IMR-90 (cell line): ENCODE results near the gene COG1. TPM values are rescaled to one million over a fixed set of nuclear protein-coding genes. Genes with fewer than 3 reads are reported as not detected.

Experiments
- ATAC-seq: fragments of 200-7000 bp; cut with Tn5 transposase; 2 replicates; pipeline ENCODE4 v1.9.1; 2020; ENCODE audit warnings: low read depth, mild to moderate bottlenecking, moderate library complexity
- BruUV-seq: library from RNA; stranded (reverse); fragments of 400-500 nt; replicated peaks from 2 replicates; lab custom pipeline; 2021; lab: Mats Ljungman, UMichigan
- CTCF ChIA-PET: fragments of 300-600 bp; formaldehyde crosslinking; extraction: SDS; loops from one replicate; lab custom pipeline; 2021; ENCODE audit warnings: antibody characterized with exemption; lab: Yijun Ruan, JAX
- POLR2A ChIA-PET: fragments of 300-600 bp; sonication (Branson Sonifier 250); formaldehyde crosslinking; loops from one replicate; lab custom pipeline; 2022; ENCODE audit warnings: antibody characterized with exemption; ENCODE audit not compliant: unreplicated experiment; lab: Charles Lee
- DNase-seq: peaks from one replicate; pipeline ENCODE4 v3.0.0; 2013
- H2AFZ ChIP-seq: replicated peaks from 2 replicates; pipeline ENCODE3; 2013; ENCODE audit warnings: low read length, mild to moderate bottlenecking; ENCODE audit not compliant: poor library complexity
- H2AK5ac ChIP-seq: 2 replicates; pipeline ENCODE4 v1.6.1; 2013; ENCODE audit warnings: low read depth, low read length, inconsistent platforms
- H2AK9ac ChIP-seq: replicated peaks from 2 replicates; pipeline ENCODE3; 2013; ENCODE audit warnings: mild to moderate bottlenecking, low read depth, low read length, moderate library complexity; ENCODE audit not compliant: poor library complexity
- H2BK120ac ChIP-seq: 2 replicates; pipeline ENCODE4 v1.6.1; 2013; ENCODE audit warnings: low read depth, low read length, inconsistent platforms
- H2BK15ac ChIP-seq: 3 replicates; pipeline ENCODE4 v1.6.1; 2013; ENCODE audit warnings: low read depth, low read length, inconsistent platforms
- H2BK20ac ChIP-seq: 2 replicates; pipeline ENCODE4 v1.6.1; 2013; ENCODE audit warnings: low read depth, mild to moderate bottlenecking, inconsistent platforms, low read length, moderate library complexity
- H2BK5ac ChIP-seq: 2 replicates; pipeline ENCODE4 v1.6.1; 2013; ENCODE audit warnings: mild to moderate bottlenecking, low read depth, low read length, inconsistent platforms; ENCODE audit not compliant: poor library complexity, severe bottlenecking
- H3K14ac ChIP-seq: replicated peaks from 2 replicates; pipeline ENCODE4 v1.6.1; 2013; ENCODE audit warnings: low read depth, low read length, inconsistent platforms
- H3K18ac ChIP-seq: 2 replicates; pipeline ENCODE4 v1.6.1; 2013; ENCODE audit warnings: low read depth, low read length, control low read depth
- H3K23ac ChIP-seq: 2 replicates; pipeline ENCODE4 v1.6.1; 2013; ENCODE audit warnings: low read depth, low read length, inconsistent platforms
- H3K27ac ChIP-seq: 2 replicates; pipeline ENCODE4 v1.5.1; 2013; ENCODE audit warnings: mild to moderate bottlenecking, control low read depth, low read length; ENCODE audit not compliant: insufficient read depth
- H3K27me3 ChIP-seq: 2 replicates; pipeline ENCODE4 v1.6.1; 2013; ENCODE audit warnings: low read length; ENCODE audit not compliant: control insufficient read depth, insufficient read depth
- H3K36me3 ChIP-seq: 2 replicates; pipeline ENCODE4 v1.6.1; 2013; ENCODE audit warnings: low read length, mixed read lengths; ENCODE audit not compliant: control insufficient read depth, insufficient read depth
- H3K4ac ChIP-seq: 2 replicates; pipeline ENCODE4 v1.6.1; 2013; ENCODE audit warnings: low read depth, low read length, inconsistent platforms
- H3K4me1 ChIP-seq: 2 replicates; pipeline ENCODE4 v1.6.1; 2013; ENCODE audit warnings: low read length, mixed read lengths; ENCODE audit not compliant: control insufficient read depth, insufficient read depth
- H3K4me2 ChIP-seq: 2 replicates; pipeline ENCODE4 v1.6.1; 2013; ENCODE audit warnings: low read depth, mild to moderate bottlenecking, control low read depth, low read length, moderate library complexity
- H3K4me3 ChIP-seq: 2 replicates; pipeline ENCODE4 v1.5.1; 2013; ENCODE audit warnings: low read depth, mild to moderate bottlenecking, control low read depth, low read length, moderate library complexity; ENCODE audit not compliant: insufficient read depth
- H3K56ac ChIP-seq: 2 replicates; pipeline ENCODE4 v1.6.1; 2013; ENCODE audit warnings: low read length, inconsistent platforms; ENCODE audit not compliant: insufficient read depth; ENCODE audit errors: extremely low read depth
- H3K79me1 ChIP-seq, 2 experiments: 2 replicates each; pipeline ENCODE4 v1.6.1; 2013; ENCODE audit warnings: low read length in 2 of 2, inconsistent platforms in 1 of 2, low read depth in 1 of 2
- H3K9ac ChIP-seq: 2 replicates; pipeline ENCODE4 v1.6.1; 2013; ENCODE audit warnings: low read depth, low read length, control low read depth
- H3K9me1 ChIP-seq: 2 replicates; pipeline ENCODE4 v1.6.1; 2013; ENCODE audit warnings: low read length, inconsistent platforms; ENCODE audit not compliant: insufficient read depth
- H3K9me3 ChIP-seq: 2 replicates; pipeline ENCODE4 v1.6.1; 2013; ENCODE audit warnings: low read length; ENCODE audit not compliant: control insufficient read depth, insufficient read depth
- H4K20me1 ChIP-seq: 2 replicates; pipeline ENCODE4 v1.6.1; 2013; ENCODE audit warnings: low read length, inconsistent platforms; ENCODE audit not compliant: insufficient read depth
- H4K5ac ChIP-seq: 2 replicates; pipeline ENCODE4 v1.6.1; 2013; ENCODE audit warnings: mild to moderate bottlenecking, low read depth, low read length, control low read depth
- H4K8ac ChIP-seq, 2 experiments: 2 replicates each; pipeline ENCODE4 v1.6.1; 2013; ENCODE audit warnings: low read depth in 2 of 2, low read length in 2 of 2, control low read depth in 1 of 2, inconsistent platforms in 1 of 2
- H4K91ac ChIP-seq: 2 replicates; pipeline ENCODE4 v1.6.1; 2013; ENCODE audit warnings: low read depth, low read length, inconsistent platforms; ENCODE audit not compliant: insufficient read depth
- BHLHE40 ChIP-seq: fragments of 150-350 bp; IDR thresholded peaks from 2 replicates; pipeline ENCODE4 v1.6.1; 2016; ENCODE audit warnings: mild to moderate bottlenecking, low read depth, low read length
- CEBPB ChIP-seq: IDR thresholded peaks from 2 replicates; pipeline ENCODE4 v1.6.1; 2012; ENCODE audit warnings: low read depth, low read length, improper control_type of control experiment
- CTCF ChIP-seq: conservative IDR thresholded peaks from 2 replicates; pipeline ENCODE4 v1.5.1; 2012; ENCODE audit warnings: mild to moderate bottlenecking, low read depth, low read length, improper control_type of control experiment
- ELK1 ChIP-seq: fragments of 150-350 bp; IDR thresholded peaks from 2 replicates; pipeline ENCODE4 v1.6.1; 2016; ENCODE audit warnings: low read depth, mild to moderate bottlenecking, low read length, moderate library complexity, borderline replicate concordance
- FOS ChIP-seq: fragments of 150-350 bp; IDR thresholded peaks from 2 replicates; pipeline ENCODE4 v1.6.1; 2016; ENCODE audit warnings: low read depth, low read length
- NFE2L2 ChIP-seq: fragments of 150-350 bp; IDR thresholded peaks from 2 replicates; pipeline ENCODE4 v1.6.1; 2016; ENCODE audit warnings: low read depth, mild to moderate bottlenecking, low read length
- POLR2A ChIP-seq: IDR thresholded peaks from 2 replicates; pipeline ENCODE4 v1.6.1; 2012; ENCODE audit warnings: mild to moderate bottlenecking, low read depth, low read length
- RAD21 ChIP-seq: IDR thresholded peaks from 2 replicates; pipeline ENCODE4 v1.6.1; 2012; ENCODE audit warnings: low read length, improper control_type of control experiment
- RCOR1 ChIP-seq: IDR thresholded peaks from 2 replicates; pipeline ENCODE4 v1.6.1; 2012; ENCODE audit warnings: mild to moderate bottlenecking, low read length, improper control_type of control experiment; ENCODE audit not compliant: insufficient replicate concordance
- RFX5 ChIP-seq: IDR thresholded peaks from 2 replicates; pipeline ENCODE4 v1.8.0; 2012; ENCODE audit warnings: low read depth, mild to moderate bottlenecking, low read length, moderate library complexity
- SMC3 ChIP-seq: fragments of 150-350 bp; IDR thresholded peaks from 2 replicates; pipeline ENCODE4 v1.6.1; 2016; ENCODE audit warnings: low read depth, mild to moderate bottlenecking, antibody characterized with exemption, low read length, moderate library complexity
- WGBS, 2 experiments: methylation state at CpG; one replicate each; pipeline versions ENCODE4 v1.1.5 to v1.1.7; 2013; ENCODE audit warnings: missing lambda C conversion rate in 2 of 2; ENCODE audit not compliant: insufficient read length in 1 of 2; ENCODE audit errors: extremely low coverage in 2 of 2; 5-methylcytosine and 5-hydroxymethylcytosine counted together
- dilution Hi-C: fragments of 300-500 bp; cut with HindIII; formaldehyde crosslinking; loops from one replicate; pipeline ENCODE4 v1.14.3; 2018; ENCODE audit warnings: low sequenced_read_pairs; ENCODE audit not compliant: unreplicated experiment
- in situ Hi-C: fragments of 300-500 bp; cut with MboI; formaldehyde crosslinking; loops from 3 replicates; pipeline ENCODE4 v1.14.3; 2019; ENCODE audit warnings: low sequenced_read_pairs, inconsistent platforms, mixed read lengths
- intact Hi-C: fragments of 100-400 bp; cut with micrococcal nuclease; formaldehyde crosslinking; loops from 2 replicates; pipeline ENCODE4 v1.10.0; 2022
- polyA plus RNA-seq, 3 experiments: library from polyadenylated mRNA; depleted of rRNA; stranded (reverse); fragments of >200 nt; gene quantifications; 2 replicates each; pipeline ENCODE4 v1.2.3, GENCODE V29; 2012; ENCODE audit warnings: low replicate concordance in 1 of 3
- total RNA-seq: library from RNA; depleted of rRNA; stranded (reverse); fragments of >200 nt; gene quantifications from 2 replicates; pipeline ENCODE4 v1.2.3, GENCODE V29; 2012

COG1 gene
- total and polyA plus RNA-seq, 2 of the 4 experiments (the other 2 are of a cell fraction) = 18.3 to 35.1 TPM

GRCh38 chr17:73189417-73190099 is 3.3 kb upstream of the COG1 start (continued):
- TF ChIP-seq RCOR1 = no peak

- no peak overlapping the region; the same call in 1 of the 2 replicates for H3K56ac ChIP-seq
- no peak overlapping the region for H2AK5ac ChIP-seq
- H4K8ac ChIP-seq = peak overlapping the region; percentile 11 to 92; a peak in 2 of 4 replicates
- ChIA-PET CTCF (interaction anchor here (0.6 to 2.4 kb wide), 9 partner anchors 9 to 467 kb away, joined by 3 to 18 read pairs (median 4); no protein-coding TSS in a partner anchor), POLR2A (no interaction called here)
- no peak overlapping the region for H2BK20ac ChIP-seq
- H2AFZ ChIP-seq = peak overlapping the region; percentile 64
- peak; percentile 9; the same call in 1 of the 2 replicates for ATAC-seq
- H3K79me1 ChIP-seq = peaks cover 9 to 42% of the 10 kb centered on the region in 2 experiments
- no peak overlapping the region for H2AK9ac ChIP-seq
- no peaks in the 10 kb centered on the region for H3K9me3 ChIP-seq
- peak overlapping the region; percentile 13; the same call in 1 of the 2 replicates for H3K4ac ChIP-seq
- peak overlapping the region; percentile 89 for H2BK5ac ChIP-seq
- H3K4me2 ChIP-seq = peak overlapping the region; percentile 90
- peaks cover 8% of the 10 kb centered on the region for H4K20me1 ChIP-seq
- peak; percentile 69 for DNase-seq
- H3K36me3 ChIP-seq = peaks cover 6% of the 10 kb centered on the region
- no peak overlapping the region; the same call in 1 of the 2 replicates for H2BK120ac ChIP-seq
- WGBS, 2 experiments = 10% methylated on average over 2 of the region's 26 CpGs; no CpG with 5 or more reads in 1 of the 2 experiments
- H4K91ac ChIP-seq = peak overlapping the region; percentile 63; the same call in 1 of the 2 replicates
- BruUV-seq = no TSS peak
- H2BK15ac ChIP-seq = no peak overlapping the region
- no peak overlapping the region for H3K18ac ChIP-seq
- H3K4me1 ChIP-seq = peaks cover 5% of the 10 kb centered on the region
- dilution Hi-C loops = no loop called here
- H3K27ac ChIP-seq = peak overlapping the region; percentile 93
- H3K9me1 ChIP-seq = 0 out of 2 replicates have a peak, but pooled peaks cover 3% of the 10 kb centered on the region
- intact Hi-C loops = loop anchor here (2.0 kb wide), 1 partner anchor 41 kb away; a partner anchor contains a TSS
- H4K5ac ChIP-seq = no peak overlapping the region
- H3K23ac ChIP-seq = no peak overlapping the region; the same call in 1 of the 2 replicates
- no peaks in the 10 kb centered on the region for H3K27me3 ChIP-seq
- in situ Hi-C loops = no loop called here
- no peak overlapping the region; the same call in 1 of the 2 replicates for H3K14ac ChIP-seq
- H3K9ac ChIP-seq = peak overlapping the region; percentile 59
- H3K4me3 ChIP-seq = peak overlapping the region; percentile 73
- TF ChIP-seq BHLHE40 (no peak), CTCF (peak; percentile 80), RAD21 (peak; percentile 45), RFX5 (no peak), POLR2A (no peak), SMC3 (peak; percentile 57), CEBPB (0 out of 2 replicates have a peak, but pooled peaks have one; percentile 15), FOS (no peak), NFE2L2 (no peak), ELK1 (no peak), RCOR1 (no peak)
Measured at GRCh38 chr17:73191443-73192205, 1.2 kb upstream of the COG1 start.
